ENCODE results near the gene SCYGR1.
A peak's percentile ranks its signal among the peaks of the same experiment; 100 is the strongest.

Gene SCYGR1

DNA sequence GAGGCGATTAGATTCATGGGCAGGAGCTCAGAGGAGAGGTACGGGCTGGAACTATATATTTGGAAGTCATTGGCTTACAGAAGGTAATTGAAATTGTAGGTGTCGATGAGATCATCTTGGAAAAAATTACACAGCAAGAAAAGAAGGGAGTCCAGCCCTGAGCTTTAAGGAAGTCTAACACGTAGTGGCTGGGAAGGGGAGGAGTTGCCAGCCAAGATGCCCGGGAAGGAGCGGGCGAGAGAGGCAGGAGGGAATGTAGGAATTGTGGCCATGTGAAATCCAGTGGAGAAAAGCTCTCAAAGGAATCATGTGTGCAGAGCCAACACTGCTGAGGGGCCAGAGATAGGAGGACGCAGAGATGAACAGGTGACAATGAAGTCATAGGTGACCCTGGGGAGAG is 25.6 kb upstream of the SCYGR1 start:
- no peak for TF ChIP-seq TAF1 (IDR thresholded peaks at IDR 0.05; ENCODE audit: borderline replicate concordance, low read depth, low read length)
- no peak for TF ChIP-seq POLR2A (IDR thresholded peaks at IDR 0.05; ENCODE audit: low read depth, low read length)
- TF ChIP-seq POLR2AphosphoS5 (IDR thresholded peaks at IDR 0.05; ENCODE audit: low read depth, low read length): no peak
- no peak for FAIRE-seq

DNA sequence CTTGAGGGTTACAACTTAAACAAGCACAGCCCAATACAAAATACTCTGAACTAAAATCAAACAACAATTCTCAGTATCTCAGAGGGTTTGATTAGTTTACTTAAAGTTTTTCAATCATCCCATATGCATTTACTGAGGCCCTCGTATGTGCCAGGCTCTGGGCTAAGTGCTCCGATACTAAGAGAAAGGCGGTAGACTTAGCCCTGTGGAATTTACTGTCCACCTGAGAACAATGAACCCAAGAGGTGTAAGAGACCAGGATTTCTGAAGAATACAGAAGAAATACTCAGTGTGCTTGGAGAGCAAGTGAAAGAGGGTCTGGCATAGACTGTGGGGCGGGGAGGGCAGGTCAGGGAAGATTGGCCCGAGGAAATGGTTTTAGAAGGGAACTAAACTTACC is 25.1 kb upstream of the SCYGR1 start:
- FAIRE-seq (no peak), DNase-seq (ENCODE audit: insufficient read length) (no peak)
- no peak for TF ChIP-seq POLR2AphosphoS5 (IDR thresholded peaks at IDR 0.05; ENCODE audit: low read depth, low read length)
- no peak for TF ChIP-seq TAF1 (IDR thresholded peaks at IDR 0.05; ENCODE audit: borderline replicate concordance, low read depth, low read length)
- no peak for TF ChIP-seq POLR2A (IDR thresholded peaks at IDR 0.05; ENCODE audit: low read depth, low read length)

More for the DNA sequence above, 25.6 kb upstream of the SCYGR1 start:
- no peak for DNase-seq (ENCODE audit: insufficient read length)

DNA sequence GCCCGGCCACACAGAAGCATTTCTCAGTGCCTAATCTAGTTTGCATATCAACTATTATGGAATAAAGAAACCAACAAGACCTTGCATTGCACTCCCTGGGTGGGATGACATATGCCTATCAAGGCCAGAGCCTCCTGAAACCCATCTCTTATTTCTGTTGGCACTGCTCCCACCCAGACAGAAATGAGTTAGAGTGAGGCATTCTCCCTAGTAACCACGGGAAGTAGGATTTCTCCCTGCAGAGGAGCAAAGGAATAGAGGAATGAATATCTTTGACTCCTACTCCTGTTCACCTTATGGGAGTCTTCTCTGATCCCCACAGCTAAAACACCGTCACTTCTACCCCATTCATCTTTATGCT is 24.2 kb upstream of the SCYGR1 start:
- DNase-seq (ENCODE audit: insufficient read length): no peak
- no peak for FAIRE-seq
- TF ChIP-seq POLR2AphosphoS5 (IDR thresholded peaks at IDR 0.05; ENCODE audit: low read depth, low read length) (no peak), POLR2A (IDR thresholded peaks at IDR 0.05; ENCODE audit: low read depth, low read length) (no peak), TAF1 (IDR thresholded peaks at IDR 0.05; ENCODE audit: borderline replicate concordance, low read depth, low read length) (no peak)

DNA sequence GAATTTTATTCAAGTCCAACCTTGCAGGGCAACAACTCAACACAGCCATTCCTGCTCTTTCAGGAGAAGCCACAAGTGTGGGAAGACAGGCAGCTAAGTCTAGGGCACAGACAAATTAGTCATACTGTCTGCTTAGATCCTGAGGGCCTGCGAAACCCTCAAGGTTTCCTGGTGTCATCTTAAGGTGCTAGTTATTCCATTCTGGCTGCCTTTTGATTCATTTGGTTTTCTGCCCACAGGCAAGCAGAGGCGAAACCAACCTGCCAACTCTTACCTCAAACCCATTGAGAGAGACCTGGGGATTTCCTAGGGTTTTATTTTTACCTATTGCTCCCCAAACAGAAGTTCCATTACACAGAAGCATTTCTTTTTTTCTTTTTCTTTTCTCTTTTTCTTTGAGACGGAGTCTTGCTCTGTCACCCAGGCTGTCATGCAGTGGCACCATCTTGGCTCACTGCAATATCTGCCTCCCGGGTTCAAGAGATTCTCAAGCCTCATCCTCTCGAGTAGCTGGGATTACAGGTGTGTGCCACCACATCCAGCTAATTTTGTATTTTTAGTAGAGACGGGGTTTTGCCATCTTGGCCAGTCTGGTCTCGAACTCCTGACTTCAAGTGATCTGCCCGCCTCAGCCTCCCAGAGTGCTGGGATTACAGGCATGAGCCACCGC is 23.7 kb upstream of the SCYGR1 start:
- peak; percentile 72 for FAIRE-seq
- no peak for TF ChIP-seq TAF1 (IDR thresholded peaks at IDR 0.05; ENCODE audit: borderline replicate concordance, low read depth, low read length)
- TF ChIP-seq POLR2AphosphoS5 (IDR thresholded peaks at IDR 0.05; ENCODE audit: low read depth, low read length): no peak
- TF ChIP-seq POLR2A (IDR thresholded peaks at IDR 0.05; ENCODE audit: low read depth, low read length): no peak

DNA sequence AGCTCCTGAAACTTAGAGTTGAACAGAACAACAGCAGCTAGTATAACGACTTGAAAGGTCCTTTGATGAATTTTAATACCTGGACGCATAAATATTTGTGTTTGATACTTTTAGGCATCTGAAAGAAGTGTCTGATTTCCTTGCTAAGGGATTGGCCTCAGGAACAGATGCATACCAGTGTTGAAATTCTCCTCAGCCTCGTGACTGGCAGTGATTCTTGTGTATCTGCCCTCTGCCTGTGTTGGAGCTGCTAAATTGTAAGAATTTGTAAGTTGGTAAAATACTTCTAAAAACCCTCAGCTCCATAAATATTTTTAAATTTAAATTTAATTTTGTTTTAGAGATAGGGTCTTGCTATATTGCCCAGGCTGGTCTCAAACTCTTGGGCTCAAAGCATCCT is 22.4 kb upstream of the SCYGR1 start:
- TF ChIP-seq POLR2AphosphoS5 (IDR thresholded peaks at IDR 0.05; ENCODE audit: low read depth, low read length): no peak
- TF ChIP-seq POLR2A (IDR thresholded peaks at IDR 0.05; ENCODE audit: low read depth, low read length): no peak
- no peak for TF ChIP-seq TAF1 (IDR thresholded peaks at IDR 0.05; ENCODE audit: borderline replicate concordance, low read depth, low read length)
- FAIRE-seq: no peak
- DNase-seq (ENCODE audit: insufficient read length): no peak

More for the DNA sequence above, 23.7 kb upstream of the SCYGR1 start:
- no peak for DNase-seq (ENCODE audit: insufficient read length)

DNA sequence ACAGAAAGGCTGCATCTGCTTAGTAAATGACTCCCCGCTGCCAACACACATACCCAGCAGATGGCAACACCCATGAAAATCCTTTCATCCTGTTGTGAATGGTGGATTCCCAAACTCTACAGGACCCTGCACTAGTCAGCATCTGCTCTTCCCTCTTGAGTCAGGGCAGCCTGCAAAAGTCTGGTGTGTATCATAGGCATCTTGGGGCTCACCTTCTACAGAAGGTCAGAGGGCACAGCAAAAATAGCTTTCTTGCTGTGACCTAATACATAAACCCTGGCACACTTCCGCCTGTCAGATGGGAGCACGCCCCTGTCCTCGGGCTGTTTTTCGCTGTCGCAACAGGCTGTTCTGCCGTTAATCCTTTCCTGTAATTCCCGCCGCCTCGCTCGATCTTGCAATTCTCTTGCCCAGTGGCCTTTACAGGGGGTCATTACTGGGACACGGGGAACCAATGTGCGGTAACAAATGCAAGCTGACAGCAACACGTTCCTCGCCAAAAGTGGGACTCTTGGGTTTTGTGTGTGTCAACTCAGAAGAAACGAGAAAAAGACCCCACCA is 19.9 kb upstream of the SCYGR1 start:
- TF ChIP-seq POLR2A (IDR thresholded peaks at IDR 0.05; ENCODE audit: low read depth, low read length) (no peak), TAF1 (IDR thresholded peaks at IDR 0.05; ENCODE audit: borderline replicate concordance, low read depth, low read length) (no peak)
- DNase-seq (ENCODE audit: insufficient read length): no peak
- FAIRE-seq: no peak

DNA sequence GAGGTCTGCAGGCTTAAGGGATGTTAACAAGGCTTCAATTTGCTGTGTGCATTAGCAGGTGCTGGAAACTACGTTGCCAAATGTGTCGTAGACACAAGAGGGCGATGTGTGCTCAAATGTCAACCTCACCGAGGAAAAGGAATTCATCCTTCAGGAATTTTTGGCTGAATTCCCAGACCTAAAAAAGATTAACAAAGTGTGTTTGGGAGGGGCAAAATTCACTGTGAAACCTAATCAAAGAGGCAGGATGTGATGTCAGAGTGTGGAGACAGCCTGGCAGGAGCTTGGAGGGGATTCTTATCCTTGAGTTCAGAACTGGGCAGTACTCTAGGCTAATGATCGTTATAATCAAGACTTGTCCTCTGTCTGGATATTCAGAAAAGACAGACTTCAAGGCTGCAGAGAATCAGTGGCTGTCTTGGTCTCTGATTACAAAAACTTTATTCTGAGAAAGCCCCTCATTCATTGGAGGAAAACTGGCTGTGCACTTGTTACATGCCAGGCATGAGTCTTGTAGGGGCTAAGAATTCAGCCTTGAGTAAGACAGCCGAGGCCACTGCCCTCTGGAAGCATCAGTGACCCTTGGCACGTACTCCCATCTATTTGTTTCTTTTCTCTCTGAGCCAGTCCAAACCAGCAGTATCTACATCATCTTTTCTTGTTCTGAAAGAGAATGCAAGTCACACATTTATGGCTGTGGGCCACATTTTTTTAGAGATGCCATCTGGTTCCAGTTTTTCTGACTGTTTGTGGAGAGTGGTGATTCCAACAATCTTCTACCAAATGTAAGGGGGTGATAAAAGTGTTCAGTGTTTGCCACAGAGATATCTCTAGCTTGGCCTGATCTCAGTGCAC is 18.7 kb upstream of the SCYGR1 start:
- FAIRE-seq (peak; percentile 76), DNase-seq (ENCODE audit: insufficient read length) (no peak)
- TF ChIP-seq TAF1 (IDR thresholded peaks at IDR 0.05; ENCODE audit: borderline replicate concordance, low read depth, low read length) (no peak), POLR2AphosphoS5 (IDR thresholded peaks at IDR 0.05; ENCODE audit: low read depth, low read length) (no peak), POLR2A (IDR thresholded peaks at IDR 0.05; ENCODE audit: low read depth, low read length) (no peak)

DNA sequence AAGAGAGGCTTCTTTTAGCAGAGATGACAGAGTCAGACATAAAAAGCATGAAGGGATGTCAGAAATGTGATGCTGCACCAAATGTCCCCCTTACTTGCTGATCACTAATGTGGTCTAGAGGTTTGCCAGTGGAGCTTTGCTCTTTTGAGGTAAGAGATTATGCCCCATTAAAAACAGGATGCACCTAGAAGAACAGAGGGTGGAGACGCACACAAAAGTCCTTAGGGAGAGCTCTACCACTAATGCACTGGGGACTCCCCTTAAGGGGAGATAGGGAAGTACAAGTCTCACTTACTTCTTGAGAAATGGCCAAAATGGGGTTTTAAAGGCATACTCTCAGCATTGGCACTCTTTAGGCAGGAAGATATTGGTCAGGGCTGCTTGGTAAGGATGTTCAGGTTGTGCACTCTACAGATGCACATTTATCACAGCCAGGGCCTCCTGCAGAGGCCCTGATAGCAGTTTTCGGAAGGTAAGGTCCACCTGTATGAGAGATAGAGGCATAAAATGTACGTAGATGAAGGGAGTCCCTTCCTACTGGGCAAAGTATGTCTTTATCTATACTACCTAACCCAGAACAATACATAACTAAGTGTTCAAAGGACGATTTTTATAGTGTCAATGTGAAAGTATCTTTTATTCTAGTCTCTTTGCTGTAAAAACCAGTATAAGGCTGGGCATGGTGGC is 17.0 kb upstream of the SCYGR1 start:
- DNase-seq (ENCODE audit: insufficient read length): no peak
- TF ChIP-seq TAF1 (IDR thresholded peaks at IDR 0.05; ENCODE audit: borderline replicate concordance, low read depth, low read length): no peak
- no peak for TF ChIP-seq POLR2A (IDR thresholded peaks at IDR 0.05; ENCODE audit: low read depth, low read length)
- no peak for TF ChIP-seq POLR2AphosphoS5 (IDR thresholded peaks at IDR 0.05; ENCODE audit: low read depth, low read length)
- FAIRE-seq: no peak

DNA sequence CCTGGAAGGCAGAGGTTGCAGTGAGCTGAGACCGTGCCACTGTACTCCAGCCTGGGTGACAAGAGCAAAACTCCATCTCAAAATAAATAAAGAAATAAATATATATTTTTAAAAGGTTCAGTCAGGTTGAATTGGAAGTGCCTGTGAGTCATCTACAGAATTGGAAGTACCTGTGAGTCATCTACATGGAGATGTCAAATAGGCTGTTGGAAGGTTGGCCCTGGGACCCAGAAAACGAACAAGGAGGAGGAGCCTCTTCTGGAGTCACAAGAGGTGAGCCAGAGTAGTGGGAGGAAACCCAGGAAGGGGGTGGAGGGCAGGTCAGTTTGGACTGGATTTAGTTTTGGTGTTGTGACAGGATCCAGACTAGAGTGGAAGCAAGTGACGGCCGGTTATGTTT is 15.2 kb upstream of the SCYGR1 start:
- TF ChIP-seq TAF1 (IDR thresholded peaks at IDR 0.05; ENCODE audit: borderline replicate concordance, low read depth, low read length) (no peak), POLR2A (IDR thresholded peaks at IDR 0.05; ENCODE audit: low read depth, low read length) (no peak), POLR2AphosphoS5 (IDR thresholded peaks at IDR 0.05; ENCODE audit: low read depth, low read length) (no peak)
- no peak for FAIRE-seq

DNA sequence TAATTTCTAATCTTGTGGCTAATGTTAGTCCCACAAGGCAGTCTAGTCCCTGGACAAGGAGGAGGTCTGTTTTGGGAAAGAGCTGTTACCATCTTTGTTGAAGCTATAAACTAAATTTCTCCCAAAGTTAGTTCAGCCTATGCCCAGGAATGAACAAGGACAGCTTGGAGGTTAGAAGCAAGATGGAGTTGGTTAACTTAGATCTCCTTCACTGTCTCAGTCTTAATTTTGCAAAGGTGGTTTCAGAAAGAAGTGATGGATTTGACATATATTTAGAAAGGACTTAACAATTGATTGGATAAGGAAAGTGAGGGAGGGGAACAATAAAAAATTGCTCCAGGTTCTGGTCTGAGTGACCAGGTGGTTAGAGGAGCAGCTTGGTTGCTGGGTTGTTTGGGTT is 14.6 kb upstream of the SCYGR1 start:
- DNase-seq (ENCODE audit: insufficient read length) (no peak), FAIRE-seq (no peak)

More for the DNA sequence above, 15.2 kb upstream of the SCYGR1 start:
- DNase-seq (ENCODE audit: insufficient read length): no peak

DNA sequence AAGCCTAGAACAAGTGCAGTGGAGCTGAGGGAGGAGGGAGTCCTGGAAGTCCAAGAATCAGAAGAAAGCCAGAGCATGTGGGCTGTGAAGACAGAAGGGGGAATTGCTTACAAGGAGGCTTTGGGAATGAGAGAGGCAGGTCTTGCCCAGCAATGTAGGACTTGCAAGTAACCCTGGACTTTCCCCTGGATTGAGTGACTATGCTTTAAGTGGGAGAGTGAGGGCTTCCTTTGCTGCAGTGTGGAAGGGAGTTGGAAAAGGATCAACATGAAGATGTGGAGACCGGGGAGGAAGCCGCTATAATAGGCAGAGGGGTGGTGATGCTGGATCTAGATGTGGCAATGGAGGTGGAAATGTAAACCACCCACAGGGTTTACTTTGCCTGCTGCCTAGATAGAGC is 13.8 kb upstream of the SCYGR1 start:
- no peak for FAIRE-seq
- TF ChIP-seq TAF1 (IDR thresholded peaks at IDR 0.05; ENCODE audit: borderline replicate concordance, low read depth, low read length) (no peak), POLR2A (IDR thresholded peaks at IDR 0.05; ENCODE audit: low read depth, low read length) (no peak), POLR2AphosphoS5 (IDR thresholded peaks at IDR 0.05; ENCODE audit: low read depth, low read length) (no peak)
- no peak for DNase-seq (ENCODE audit: insufficient read length)

More for the DNA sequence above, 14.6 kb upstream of the SCYGR1 start:
- TF ChIP-seq POLR2A (IDR thresholded peaks at IDR 0.05; ENCODE audit: low read depth, low read length) (no peak), POLR2AphosphoS5 (IDR thresholded peaks at IDR 0.05; ENCODE audit: low read depth, low read length) (no peak), TAF1 (IDR thresholded peaks at IDR 0.05; ENCODE audit: borderline replicate concordance, low read depth, low read length) (no peak)
